Measurements from ENCODE around the gene PPP1R9B.

PPP1R9B gene

DNA sequence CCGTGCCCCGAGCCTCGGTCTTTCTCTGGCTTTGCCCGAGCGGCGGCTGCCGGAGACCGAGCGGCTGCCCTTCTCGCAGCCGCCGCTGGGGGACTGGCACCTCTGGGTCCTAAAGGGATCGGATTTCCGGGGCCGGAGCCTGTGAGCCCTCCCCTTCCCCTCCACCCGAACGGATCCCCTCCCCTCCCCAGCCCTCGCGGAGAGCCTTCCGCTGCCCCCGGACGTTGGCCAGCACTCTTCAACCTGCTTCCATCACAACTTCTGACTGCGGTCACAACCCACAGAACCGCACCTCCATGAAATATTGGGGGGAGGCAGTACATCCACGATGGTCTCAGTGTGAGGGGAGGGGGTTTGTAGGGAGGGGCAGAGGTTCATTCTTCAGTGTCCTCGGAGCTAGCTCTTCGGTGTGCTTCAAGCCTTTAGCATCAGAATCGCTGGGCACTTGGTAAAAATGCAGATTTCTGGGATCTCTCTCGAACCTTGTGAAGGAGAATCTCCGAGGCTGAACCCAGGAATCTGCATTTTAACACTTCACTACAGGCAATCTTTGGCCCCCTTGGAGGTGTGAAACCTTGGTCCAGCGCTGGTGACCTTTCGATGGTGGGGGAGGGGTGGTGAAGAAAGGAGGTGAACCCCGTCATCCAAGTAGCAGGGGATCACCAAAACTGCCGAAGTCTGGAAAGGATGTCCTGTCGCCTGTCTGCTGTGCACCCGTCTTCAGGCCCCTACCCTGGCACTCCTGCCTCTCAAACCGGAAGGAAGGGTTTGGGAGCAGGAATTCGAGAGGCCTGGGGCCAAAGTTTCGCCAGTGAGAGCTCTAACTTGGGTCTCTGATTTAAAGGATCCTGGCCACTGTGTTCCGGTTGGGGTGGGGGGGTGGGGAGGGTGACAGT is 812 bp upstream of the PPP1R9B start:
- peak; percentile 65 for TF ChIP-seq POLR2A (IDR thresholded peaks at IDR 0.05; ENCODE audit: low read depth, low read length)
- peak; percentile 99 for DNase-seq (ENCODE audit: insufficient read length, low spot score)
- FAIRE-seq = no peak

DNA sequence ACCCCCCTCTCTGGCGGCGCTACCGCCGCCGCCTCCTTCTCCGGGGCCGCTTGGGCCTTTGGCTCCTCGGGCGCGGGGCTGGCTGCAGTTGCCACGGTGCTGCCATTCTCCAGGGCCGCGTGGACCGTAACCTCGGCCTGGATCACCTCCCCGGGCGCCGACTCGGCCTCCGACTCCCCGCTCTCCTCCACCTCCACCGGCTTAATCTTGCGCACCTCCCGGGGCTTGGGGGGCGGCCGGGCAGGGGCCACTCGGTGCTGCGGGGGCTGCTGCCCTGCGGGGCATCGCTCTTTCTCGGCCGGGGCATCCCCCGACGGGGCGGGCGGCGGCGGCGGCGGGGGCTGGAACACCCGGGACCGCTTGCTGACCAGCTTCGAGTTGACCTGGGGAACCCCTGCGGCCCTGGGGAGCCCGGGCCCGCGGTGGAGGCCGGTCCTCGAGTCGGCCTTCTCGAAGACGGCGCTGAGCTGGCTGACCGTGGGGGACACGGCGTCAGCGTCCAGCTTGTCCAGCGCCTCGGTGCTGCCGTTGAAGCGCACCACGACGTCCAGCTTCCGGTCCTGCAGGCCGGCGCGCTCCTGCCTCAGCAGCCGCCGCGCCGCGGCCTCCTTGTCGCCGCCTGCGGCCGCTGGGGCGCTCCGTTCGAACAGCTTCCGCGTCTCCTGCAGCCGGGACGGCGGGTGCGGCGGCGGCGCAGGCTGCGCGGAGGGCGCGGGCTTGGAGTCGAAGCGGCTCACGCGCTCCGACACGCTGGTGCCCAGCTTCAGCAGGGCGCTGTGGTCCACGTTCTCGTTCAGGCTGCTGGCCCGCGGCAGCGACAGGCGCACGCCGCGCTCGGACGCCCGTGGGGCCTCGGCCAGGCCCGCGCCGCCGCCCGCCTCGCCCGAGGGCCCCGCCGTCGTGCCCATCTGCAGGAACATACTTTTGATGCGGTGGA is 792 bp downstream of the PPP1R9B start:
- TF ChIP-seq POLR2A (IDR thresholded peaks at IDR 0.05; ENCODE audit: low read depth, low read length) = no peak; the same call in 1 of the 2 replicates
- FAIRE-seq (no peak), DNase-seq (ENCODE audit: insufficient read length, low spot score) (no peak)

DNA sequence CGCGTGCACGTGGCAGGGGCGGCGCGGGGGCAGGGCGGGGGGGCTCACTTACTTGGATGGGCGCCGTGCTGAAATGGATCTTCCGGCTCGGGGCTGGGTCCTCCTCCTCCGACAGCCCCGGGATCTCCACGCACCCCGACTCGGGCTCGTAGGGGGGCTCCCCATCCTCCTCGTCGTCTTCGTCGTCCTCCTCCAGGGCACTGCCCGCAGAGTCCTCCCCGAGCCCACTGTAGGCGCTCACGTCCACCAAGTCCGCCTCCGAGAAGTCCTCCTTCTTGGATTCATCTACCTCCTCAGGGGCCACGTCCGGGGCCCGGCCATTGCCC is 1.4 kb downstream of the PPP1R9B start:
- FAIRE-seq (no peak), DNase-seq (ENCODE audit: insufficient read length, low spot score) (no peak)
- TF ChIP-seq POLR2A (IDR thresholded peaks at IDR 0.05; ENCODE audit: low read depth, low read length) = 0 out of 2 replicates have a peak, but pooled peaks have one; percentile 8

DNA sequence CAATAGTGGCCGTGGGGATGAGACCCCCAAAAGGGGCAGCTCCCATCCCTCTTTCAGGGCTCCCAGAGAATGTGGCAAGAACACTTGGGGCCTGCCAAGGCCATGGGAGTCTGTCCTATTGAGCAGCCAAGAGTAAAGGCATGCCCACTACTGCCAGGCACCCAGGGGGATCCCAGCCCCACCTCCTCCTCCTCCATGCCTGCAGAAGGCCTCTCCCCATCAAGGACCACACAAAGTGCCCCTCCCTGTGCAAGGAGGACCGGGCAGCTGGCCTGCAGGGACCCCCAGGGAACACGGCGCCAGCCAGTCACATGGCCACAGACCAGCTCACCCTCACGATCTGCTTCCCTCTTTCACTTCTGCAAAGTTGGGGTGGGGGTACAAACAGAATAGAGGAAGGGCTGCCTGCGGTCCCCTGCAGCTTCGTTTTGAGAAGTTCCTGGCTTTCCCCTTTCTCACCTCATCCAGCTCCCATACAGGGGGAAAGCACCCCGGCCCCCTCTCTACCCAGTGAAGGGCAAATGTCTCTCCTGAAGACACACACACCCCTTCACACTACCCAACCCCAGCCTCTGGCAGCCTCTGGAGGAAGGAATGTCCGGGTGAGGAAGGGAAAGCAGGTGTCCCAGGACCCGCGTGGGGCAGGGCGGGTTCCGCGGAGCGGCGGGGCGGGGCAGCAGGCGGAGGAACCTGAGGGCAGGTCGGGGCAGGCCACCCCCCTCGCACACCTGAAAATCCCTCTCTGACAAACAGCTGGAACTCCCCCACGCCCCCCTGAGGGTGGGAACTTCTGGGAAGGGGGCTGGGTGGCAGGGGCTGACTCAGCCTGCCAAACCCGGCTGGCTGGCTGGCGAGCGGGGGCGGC is 2.0 kb downstream of the PPP1R9B start:
- DNase-seq (ENCODE audit: insufficient read length, low spot score) (no peak), FAIRE-seq (no peak)
- TF ChIP-seq POLR2A (IDR thresholded peaks at IDR 0.05; ENCODE audit: low read depth, low read length) = no peak

DNA sequence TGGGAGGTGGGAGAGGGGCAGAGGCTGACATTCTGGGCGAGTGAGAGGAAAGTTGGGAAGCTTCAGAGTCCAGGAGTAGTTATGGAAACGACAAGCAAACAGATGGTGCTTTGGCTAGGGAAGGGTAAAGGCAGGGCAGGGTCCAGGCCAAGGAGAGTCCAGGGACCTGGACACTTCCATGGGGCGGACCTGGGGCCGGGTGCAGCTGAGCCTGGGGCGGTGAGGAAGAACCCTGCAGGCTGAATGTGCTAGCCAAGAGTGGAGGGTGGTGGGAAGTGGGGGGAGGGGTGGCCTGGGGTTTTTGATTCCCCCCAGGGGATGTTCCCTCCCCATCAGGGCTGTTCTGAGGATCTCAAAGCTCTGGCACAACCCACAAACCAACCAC is 2.6 kb downstream of the PPP1R9B start:
- no peak for FAIRE-seq
- no peak for DNase-seq (ENCODE audit: insufficient read length, low spot score)
- TF ChIP-seq POLR2A (IDR thresholded peaks at IDR 0.05; ENCODE audit: low read depth, low read length) = no peak

DNA sequence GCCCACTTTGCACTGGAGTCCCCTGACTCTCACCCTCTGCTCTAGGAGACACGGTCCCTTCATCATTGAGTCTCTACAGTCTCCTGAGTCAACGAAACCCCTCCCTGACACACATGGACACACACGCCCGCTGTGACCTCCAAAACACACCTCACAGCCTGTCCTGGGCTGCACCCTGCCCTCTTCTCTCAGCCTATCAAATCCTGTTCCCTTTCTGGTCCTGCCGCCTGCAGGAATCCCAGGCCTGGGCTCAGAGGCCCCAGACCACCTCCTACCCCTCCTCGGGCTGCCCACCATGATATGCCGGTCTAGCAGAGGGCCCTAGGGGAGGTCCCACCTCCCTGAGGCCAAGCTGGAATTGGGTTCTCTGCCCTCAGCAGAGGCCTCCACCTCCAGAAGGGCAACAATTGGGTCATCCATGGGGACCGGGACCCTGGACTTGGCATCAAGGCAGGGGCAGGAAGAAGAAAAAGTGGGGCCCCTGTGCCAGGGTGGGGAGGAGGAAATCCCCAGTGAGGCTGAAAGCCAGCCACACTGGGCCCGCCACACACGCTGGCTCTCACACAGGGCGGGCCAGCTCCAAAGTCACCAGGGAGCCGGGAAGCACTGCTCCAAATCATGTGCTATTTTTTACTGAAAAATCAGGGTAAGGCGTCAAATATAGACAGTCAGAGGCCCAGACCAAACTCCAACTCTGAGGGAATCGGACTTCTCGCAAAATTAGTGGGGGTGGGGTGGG is 3.4 kb downstream of the PPP1R9B start:
- no peak for TF ChIP-seq POLR2A (IDR thresholded peaks at IDR 0.05; ENCODE audit: low read depth, low read length)
- FAIRE-seq = no peak
- DNase-seq (ENCODE audit: insufficient read length, low spot score) = no peak

DNA sequence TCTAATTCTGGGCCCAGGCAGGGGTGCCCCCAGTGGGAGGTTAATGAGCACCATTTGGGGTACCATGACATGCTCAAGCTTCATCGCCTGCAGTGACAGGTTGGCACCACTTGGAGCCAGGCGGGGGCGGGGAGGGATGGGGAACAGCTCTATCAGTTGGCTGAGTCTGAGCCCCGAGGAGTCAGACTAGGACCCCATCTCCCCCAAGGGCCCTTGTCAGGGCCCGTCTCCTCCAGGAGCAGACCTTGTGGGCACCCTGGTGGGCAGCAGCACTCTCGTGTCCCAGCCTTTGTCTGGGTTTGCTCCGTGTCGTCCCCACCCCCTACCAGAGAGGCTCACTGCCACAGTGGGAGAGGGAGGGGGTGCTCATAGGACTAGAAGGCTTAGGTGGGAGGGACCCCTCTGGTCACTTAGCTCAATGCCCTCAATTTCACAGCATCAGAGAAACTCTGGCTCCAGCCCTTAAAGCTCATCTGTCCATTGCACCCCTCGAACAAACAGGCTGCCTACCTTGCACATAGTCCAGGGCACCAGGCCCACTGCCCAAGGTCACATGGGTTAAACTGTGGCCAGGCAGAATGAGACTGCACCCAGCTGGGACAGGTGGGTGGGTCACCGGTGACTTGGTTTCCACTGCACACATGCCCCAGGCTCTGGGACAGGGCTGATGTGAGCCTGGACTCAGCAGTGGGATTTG is 4.1 kb downstream of the PPP1R9B start:
- no peak for TF ChIP-seq POLR2A (IDR thresholded peaks at IDR 0.05; ENCODE audit: low read depth, low read length)
- DNase-seq (ENCODE audit: insufficient read length, low spot score) (no peak), FAIRE-seq (no peak)

DNA sequence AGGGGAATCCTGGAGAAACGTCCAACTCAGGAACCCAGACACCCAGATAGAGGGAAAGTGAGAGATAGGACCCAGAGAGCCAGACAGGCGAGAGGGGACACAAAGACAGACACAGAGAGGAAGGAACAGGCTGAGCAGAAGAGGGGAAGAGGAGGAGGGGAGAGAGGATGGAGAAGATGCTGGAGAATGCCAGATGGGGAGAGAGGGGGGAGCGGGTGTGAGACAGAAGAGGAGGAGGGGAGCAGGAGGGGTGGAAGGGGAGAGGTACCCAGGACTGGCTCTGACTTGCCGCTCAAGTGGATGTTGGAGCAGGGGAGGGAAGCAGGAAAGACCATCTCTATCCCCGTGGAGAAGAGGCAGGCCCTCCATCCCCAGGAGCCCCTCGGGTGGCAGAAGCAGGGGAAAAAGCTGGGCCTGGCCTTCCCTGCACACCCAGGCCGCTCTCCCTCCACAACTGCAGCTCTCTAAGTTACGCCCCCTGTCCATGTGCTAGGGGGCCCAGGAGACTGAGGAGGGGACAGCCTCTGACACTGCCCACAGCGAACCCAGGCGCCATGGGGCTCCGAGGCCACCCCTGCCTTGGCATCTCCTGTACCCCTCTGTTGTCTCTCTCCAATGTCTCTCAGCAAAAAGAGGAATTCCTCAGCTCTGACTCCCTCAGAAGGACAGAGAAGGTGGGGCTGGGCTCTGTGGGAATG is 4.8 kb downstream of the PPP1R9B start:
- DNase-seq (ENCODE audit: insufficient read length, low spot score) (no peak), FAIRE-seq (no peak)

DNA sequence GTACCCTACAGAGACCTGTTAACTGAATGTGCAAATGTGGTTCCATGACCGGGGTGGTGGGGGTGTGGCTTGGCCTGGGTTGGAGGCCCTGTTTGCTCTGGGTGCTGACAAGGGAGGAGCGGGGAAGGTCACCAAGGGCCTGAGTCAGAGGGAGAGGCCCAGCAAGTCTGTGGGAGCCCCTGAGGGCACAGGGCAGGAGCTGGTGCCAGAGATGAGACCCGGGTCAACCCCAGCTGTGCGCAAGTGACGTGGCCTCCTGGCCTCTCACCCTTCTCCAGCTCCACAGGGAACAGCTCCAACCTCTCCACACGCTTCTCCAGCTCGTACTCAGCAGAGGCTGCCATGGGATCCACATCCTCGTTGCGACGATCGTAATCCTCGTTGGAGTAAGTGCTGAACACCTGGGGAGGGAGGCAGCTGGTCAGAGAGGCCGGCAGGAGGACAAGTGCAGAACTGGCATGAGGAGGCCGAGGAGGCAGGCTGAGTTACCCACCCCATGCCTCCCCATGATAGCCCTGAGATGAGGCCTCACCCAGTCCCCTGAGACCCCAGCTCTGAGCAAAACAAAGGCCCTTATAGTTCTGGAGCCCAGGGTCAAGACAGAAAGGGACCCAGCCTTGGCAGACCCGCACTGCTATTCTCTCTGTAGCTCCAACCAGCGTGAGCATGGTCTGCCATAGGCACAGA is 5.5 kb downstream of the PPP1R9B start:
- TF ChIP-seq POLR2A (IDR thresholded peaks at IDR 0.05; ENCODE audit: low read depth, low read length) = no peak
- no peak for DNase-seq (ENCODE audit: insufficient read length, low spot score)
- no peak for FAIRE-seq

More for the DNA sequence above, 4.8 kb downstream of the PPP1R9B start:
- TF ChIP-seq POLR2A (IDR thresholded peaks at IDR 0.05; ENCODE audit: low read depth, low read length) = no peak

DNA sequence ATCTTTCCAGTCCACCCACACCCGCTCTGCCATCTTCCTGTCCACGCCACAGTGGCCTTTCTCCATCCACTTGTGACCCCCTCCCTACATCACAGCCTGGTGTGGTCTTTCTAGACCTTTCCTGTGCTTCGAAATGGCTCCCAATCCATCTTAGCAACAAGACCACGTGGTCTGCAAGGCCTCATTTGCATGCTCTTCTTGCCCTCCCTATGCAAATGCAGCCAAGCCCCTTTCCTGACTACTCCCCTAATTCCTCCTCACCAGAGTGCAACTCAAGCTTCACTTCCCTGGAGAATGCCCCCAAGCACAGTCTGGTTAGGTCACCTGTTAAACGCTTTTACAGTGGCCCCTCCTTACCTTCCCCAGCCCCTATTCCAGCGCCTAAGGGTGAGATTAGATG is 6.1 kb downstream of the PPP1R9B start:
- TF ChIP-seq POLR2A (IDR thresholded peaks at IDR 0.05; ENCODE audit: low read depth, low read length) = no peak
- DNase-seq (ENCODE audit: insufficient read length, low spot score) (no peak), FAIRE-seq (no peak)

DNA sequence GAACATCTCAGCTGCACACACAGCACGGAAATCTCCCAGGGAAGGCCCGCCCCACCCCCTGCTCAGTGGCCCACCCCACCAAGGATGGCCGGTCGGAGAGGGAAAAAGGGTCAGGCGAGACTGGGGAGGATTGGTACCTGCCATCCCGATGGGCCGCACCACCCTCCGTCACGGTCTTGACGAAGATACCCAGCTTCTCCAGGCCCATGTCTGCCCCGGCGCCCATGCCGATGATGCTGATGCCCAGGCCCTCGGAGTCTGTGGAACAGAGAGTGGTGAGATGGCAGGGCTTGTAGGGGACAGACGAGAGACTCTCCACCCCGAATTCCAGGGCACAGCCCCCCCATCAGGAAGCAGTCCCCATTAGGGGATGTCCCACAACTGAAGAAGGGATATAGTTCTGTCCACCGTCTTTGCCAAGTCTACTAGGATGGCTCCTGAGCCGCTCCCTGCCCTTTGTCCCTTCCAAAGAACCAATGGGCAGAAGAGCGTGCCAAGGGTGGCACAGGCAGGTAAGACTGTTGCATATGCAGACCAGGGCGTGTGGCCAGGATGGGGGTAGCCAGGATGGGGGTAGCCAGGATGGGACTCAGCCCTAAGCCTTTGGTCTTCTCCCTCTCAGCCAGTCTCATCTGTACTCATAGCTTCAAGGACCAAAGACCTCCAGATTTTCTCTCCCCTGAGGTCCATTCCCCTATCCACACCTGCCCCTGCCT is 6.9 kb downstream of the PPP1R9B start:
- TF ChIP-seq POLR2A (IDR thresholded peaks at IDR 0.05; ENCODE audit: low read depth, low read length) = no peak
- DNase-seq (ENCODE audit: insufficient read length, low spot score) (no peak), FAIRE-seq (no peak)

All from H54 (cell line).